Activated naive CD8-positive, alpha-beta T cell treated with anti-CD3 and anti-CD28 coated beads, Interleukin-2, amount 10 ng/mL, durations not matched to agents 7 days and 5 days (primary cell): ENCODE measurements around the gene RGMA. TPM values are rescaled to one million over a fixed set of nuclear protein-coding genes. Genes with fewer than 3 reads are reported as not detected.

ENCODE experiments used
- ATAC-seq: fragments of 150-1000 bp; cut with Tn5 transposase; one replicate; pipeline ENCODE4 v1.10.0; 2021; ENCODE audit warnings: low read depth, moderate library complexity
- POLR2A ChIA-PET: fragments of 350-600 bp; sonication (Branson Sonifier 250); formaldehyde crosslinking; loops from one replicate; lab custom pipeline; 2021; ENCODE audit warnings: antibody characterized with exemption; lab: Charles Lee
- DNase-seq: peaks from one replicate; pipeline ENCODE4 v3.0.0; 2021
- H3K27ac Mint-ChIP-seq: one replicate; pipeline ENCODE4 v1.8.0; 2022; ENCODE audit warnings: mild to moderate bottlenecking, mixed read lengths
- H3K27me3 Mint-ChIP-seq: one replicate; pipeline ENCODE4 v1.8.0; 2022; ENCODE audit warnings: mild to moderate bottlenecking, moderate library complexity, mixed read lengths
- H3K36me3 Mint-ChIP-seq: one replicate; pipeline ENCODE4 v1.8.0; 2021; ENCODE audit warnings: mild to moderate bottlenecking, mixed read lengths
- H3K4me1 Mint-ChIP-seq: one replicate; pipeline ENCODE4 v1.8.0; 2021; ENCODE audit warnings: mixed read lengths
- H3K4me3 Mint-ChIP-seq: one replicate; pipeline ENCODE4 v1.8.0; 2022; ENCODE audit warnings: mild to moderate bottlenecking, moderate library complexity, mixed read lengths
- H3K9me3 Mint-ChIP-seq: one replicate; pipeline ENCODE4 v1.8.0; 2021; ENCODE audit warnings: mixed read lengths
- total RNA-seq, 2 experiments: library from RNA; stranded (reverse); gene quantifications; one replicate each; pipeline ENCODE4 v1.2.3, GENCODE V29; 2021

RGMA gene
- total RNA-seq, 2 experiments from 2014 or later = 0.30 TPM; not detected in 1

GRCh38 chr15:93058128-93058527 lies 30.9 kb downstream of the RGMA start:
- no peaks in the 10 kb centered on the region for H3K9me3 Mint-ChIP-seq
- no peak overlapping the region for H3K27ac Mint-ChIP-seq
- no peak for ATAC-seq
- H3K4me3 Mint-ChIP-seq = no peak overlapping the region
- H3K27me3 Mint-ChIP-seq = peaks cover 5% of the 10 kb centered on the region
- no peaks in the 10 kb centered on the region for H3K36me3 Mint-ChIP-seq
- no peaks in the 10 kb centered on the region for H3K4me1 Mint-ChIP-seq
- DNase-seq = no peak
- POLR2A ChIA-PET = no interaction called here

- Mint-ChIP-seq H3K27me3 (peaks cover 3% of the 10 kb centered on the region), H3K27ac (no peak overlapping the region), H3K4me1 (no peaks in the 10 kb centered on the region), H3K9me3 (no peaks in the 10 kb centered on the region), H3K36me3 (no peaks in the 10 kb centered on the region), H3K4me3 (no peak overlapping the region)
- DNase-seq (no peak), ATAC-seq (no peak)
- POLR2A ChIA-PET = no interaction called here
Measured at GRCh38 chr15:93057618-93058017, 31.4 kb downstream of the RGMA start.

GRCh38 chr15:93056836-93057235 lies 32.2 kb downstream of the RGMA start:
- Mint-ChIP-seq H3K27me3 (no peaks in the 10 kb centered on the region), H3K27ac (no peak overlapping the region), H3K9me3 (no peaks in the 10 kb centered on the region), H3K4me1 (no peaks in the 10 kb centered on the region), H3K4me3 (no peak overlapping the region), H3K36me3 (no peaks in the 10 kb centered on the region)
- POLR2A ChIA-PET = no interaction called here
- DNase-seq (no peak), ATAC-seq (no peak)

GRCh38 chr15:93055211-93055610 lies 33.8 kb downstream of the RGMA start:
- no peaks in the 10 kb centered on the region for H3K27me3 Mint-ChIP-seq
- H3K9me3 Mint-ChIP-seq = no peaks in the 10 kb centered on the region
- H3K36me3 Mint-ChIP-seq = no peaks in the 10 kb centered on the region
- no peak for ATAC-seq
- no peak overlapping the region for H3K4me3 Mint-ChIP-seq
- POLR2A ChIA-PET = no interaction called here
- no peak for DNase-seq
- H3K4me1 Mint-ChIP-seq = no peaks in the 10 kb centered on the region
- no peak overlapping the region for H3K27ac Mint-ChIP-seq

GRCh38 chr15:93052090-93052879 lies 36.7 kb downstream of the RGMA start:
- Mint-ChIP-seq H3K36me3 (no peaks in the 10 kb centered on the region), H3K27me3 (peaks cover 8% of the 10 kb centered on the region), H3K4me3 (no peak overlapping the region), H3K9me3 (no peaks in the 10 kb centered on the region), H3K27ac (no peak overlapping the region), H3K4me1 (peaks cover 7% of the 10 kb centered on the region)
- POLR2A ChIA-PET = interaction anchor here (0.6 kb wide), 1 partner anchor 360 kb away, joined by 3 read pairs; no protein-coding TSS in a partner anchor
- DNase-seq = no peak
- ATAC-seq = no peak

- Mint-ChIP-seq H3K9me3 (peaks cover under 1% of the 10 kb centered on the region), H3K4me1 (peaks cover 7% of the 10 kb centered on the region), H3K4me3 (no peak overlapping the region), H3K27ac (no peak overlapping the region), H3K27me3 (peaks cover 9% of the 10 kb centered on the region), H3K36me3 (no peaks in the 10 kb centered on the region)
- DNase-seq (no peak), ATAC-seq (no peak)
- POLR2A ChIA-PET = no interaction called here
Measured at GRCh38 chr15:93051236-93052089, 37.5 kb downstream of the RGMA start.

GRCh38 chr15:93050648-93051047 lies 38.4 kb downstream of the RGMA start:
- peaks cover 7% of the 10 kb centered on the region for H3K4me1 Mint-ChIP-seq
- ATAC-seq = no peak
- POLR2A ChIA-PET = no interaction called here

GRCh38 chr15:93049914-93050578 lies 39.0 kb downstream of the RGMA start:
- Mint-ChIP-seq H3K27ac (no peak overlapping the region), H3K4me1 (peaks cover 7% of the 10 kb centered on the region)
- no peak for ATAC-seq

More at GRCh38 chr15:93050648-93051047, 38.4 kb downstream of the RGMA start:
- no peak for DNase-seq
- no peaks in the 10 kb centered on the region for H3K36me3 Mint-ChIP-seq
- H3K27ac Mint-ChIP-seq = no peak overlapping the region
- H3K9me3 Mint-ChIP-seq = peaks cover 5% of the 10 kb centered on the region
- no peak overlapping the region for H3K4me3 Mint-ChIP-seq
- peaks cover 10% of the 10 kb centered on the region for H3K27me3 Mint-ChIP-seq

GRCh38 chr15:93049233-93049632 lies 39.8 kb downstream of the RGMA start:
- no peak for DNase-seq
- POLR2A ChIA-PET = no interaction called here
- no peaks in the 10 kb centered on the region for H3K36me3 Mint-ChIP-seq
- no peak overlapping the region for H3K27ac Mint-ChIP-seq
- H3K9me3 Mint-ChIP-seq = peaks cover 5% of the 10 kb centered on the region
- ATAC-seq = no peak
- H3K27me3 Mint-ChIP-seq = peaks cover 10% of the 10 kb centered on the region
- H3K4me3 Mint-ChIP-seq = no peak overlapping the region
- peaks cover 7% of the 10 kb centered on the region for H3K4me1 Mint-ChIP-seq

More at GRCh38 chr15:93049914-93050578, 39.0 kb downstream of the RGMA start:
- DNase-seq = no peak
- Mint-ChIP-seq H3K36me3 (no peaks in the 10 kb centered on the region), H3K27me3 (peaks cover 10% of the 10 kb centered on the region), H3K4me3 (no peak overlapping the region), H3K9me3 (peaks cover 5% of the 10 kb centered on the region)
- POLR2A ChIA-PET = no interaction called here

GRCh38 chr15:93048759-93049161 lies 40.3 kb downstream of the RGMA start:
- no peak for DNase-seq
- POLR2A ChIA-PET = no interaction called here
- Mint-ChIP-seq H3K9me3 (peaks cover 5% of the 10 kb centered on the region), H3K27ac (no peak overlapping the region), H3K27me3 (peaks cover 10% of the 10 kb centered on the region), H3K4me1 (peaks cover 7% of the 10 kb centered on the region), H3K36me3 (no peaks in the 10 kb centered on the region), H3K4me3 (no peak overlapping the region)
- ATAC-seq = no peak

GRCh38 chr15:93048426-93048721 lies 40.6 kb downstream of the RGMA start:
- Mint-ChIP-seq H3K4me3 (no peak overlapping the region), H3K27ac (no peak overlapping the region)

GRCh38 chr15:93047621-93048425 lies 41.2 kb downstream of the RGMA start:
- DNase-seq (no peak), ATAC-seq (peak; percentile 46)
- POLR2A ChIA-PET = no interaction called here
- Mint-ChIP-seq H3K4me3 (peak overlapping the region; percentile 28), H3K9me3 (peaks cover 5% of the 10 kb centered on the region), H3K27me3 (peaks cover 10% of the 10 kb centered on the region), H3K4me1 (peaks cover 7% of the 10 kb centered on the region), H3K36me3 (no peaks in the 10 kb centered on the region), H3K27ac (peak overlapping the region; percentile 82)

More at GRCh38 chr15:93048426-93048721, 40.6 kb downstream of the RGMA start:
- Mint-ChIP-seq H3K27me3 (peaks cover 10% of the 10 kb centered on the region), H3K4me1 (peaks cover 7% of the 10 kb centered on the region), H3K9me3 (peaks cover 5% of the 10 kb centered on the region), H3K36me3 (no peaks in the 10 kb centered on the region)
- ATAC-seq (no peak), DNase-seq (no peak)
- POLR2A ChIA-PET = no interaction called here

- peaks cover 5% of the 10 kb centered on the region for H3K9me3 Mint-ChIP-seq
- no peak overlapping the region for H3K27ac Mint-ChIP-seq
- ATAC-seq (no peak), DNase-seq (no peak)
- H3K4me1 Mint-ChIP-seq = peaks cover 7% of the 10 kb centered on the region
- no peak overlapping the region for H3K4me3 Mint-ChIP-seq
- POLR2A ChIA-PET = no interaction called here
- peaks cover 10% of the 10 kb centered on the region for H3K27me3 Mint-ChIP-seq
- H3K36me3 Mint-ChIP-seq = no peaks in the 10 kb centered on the region
Measured at GRCh38 chr15:93046721-93047120, 42.3 kb downstream of the RGMA start.
